Measurements from ENCODE around the gene LZTS3.

LZTS3 gene

GRCh38 chr20:3116341-3116740, 57.0 kb downstream of the LZTS3 start:
- Histone ChIP-seq H3K4me1 (ENCODE audit: control insufficient read depth, insufficient read depth, low read length) (peaks cover 3% of the 10 kb centered on the region; the same call in 1 of the 2 replicates), H3K9me3 (ENCODE audit: control insufficient read depth, insufficient read depth, low read depth, low read length) (no peaks in the 10 kb centered on the region), H3K9ac (ENCODE audit: low read length) (no peak overlapping the region), H3K27ac (ENCODE audit: low read depth, low read length) (no peak overlapping the region), H3K36me3 (ENCODE audit: control insufficient read depth, insufficient read depth, low read length) (peaks cover 8% of the 10 kb centered on the region), H3K4me3 (ENCODE audit: low read depth, low read length) (no peak overlapping the region), H3K27me3 (ENCODE audit: control insufficient read depth, insufficient read depth, low read length) (no peaks in the 10 kb centered on the region)

DNA sequence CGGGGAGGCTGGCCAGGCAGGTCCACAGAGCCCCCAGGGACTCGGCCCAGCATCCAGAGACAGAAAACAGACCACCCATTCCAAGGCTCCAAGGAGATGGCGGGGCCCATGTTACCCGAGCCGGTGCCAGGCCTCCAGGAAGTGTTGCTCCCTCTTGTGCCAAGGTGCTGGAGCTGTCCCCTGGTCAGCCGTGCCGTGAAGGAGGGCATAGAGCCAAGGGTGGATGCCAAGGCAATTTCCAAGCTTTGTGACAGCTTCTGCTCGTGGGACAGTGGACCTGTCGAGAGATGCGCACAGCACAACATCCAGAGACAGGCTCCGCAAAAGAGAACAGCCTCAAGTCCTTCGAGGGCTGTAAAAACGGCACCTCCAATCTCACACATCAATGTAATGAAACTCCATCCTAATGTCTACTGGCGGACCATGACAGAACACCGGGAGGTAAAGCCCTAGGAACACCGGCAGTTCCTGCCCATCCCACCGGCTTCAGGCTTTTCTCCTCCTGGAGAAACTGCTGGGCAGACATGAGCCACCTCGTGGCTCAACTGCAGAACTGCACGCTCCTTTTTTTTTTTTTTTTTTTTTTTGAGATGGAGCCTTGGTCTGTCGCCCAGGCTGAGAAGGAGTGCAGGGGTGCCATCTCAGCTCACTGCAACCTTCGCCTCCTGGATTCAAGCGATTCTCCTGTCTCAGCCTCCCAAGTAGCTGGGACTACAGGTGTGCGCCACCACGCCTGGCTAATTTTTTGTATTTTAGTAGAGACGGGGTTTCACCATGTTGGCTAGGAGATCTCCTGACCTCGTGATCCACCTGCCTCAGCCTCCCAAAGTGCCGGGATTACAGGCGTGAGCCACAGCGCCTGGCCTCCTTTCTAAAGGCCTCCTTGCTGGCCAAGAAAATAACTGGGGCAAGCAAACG, 57.9 kb downstream of the LZTS3 start:
- peaks cover 3% of the 10 kb centered on the region; the same call in 1 of the 2 replicates for H3K4me1 ChIP-seq (ENCODE audit: control insufficient read depth, insufficient read depth, low read length)
- H3K9ac ChIP-seq (ENCODE audit: low read length): no peak overlapping the region

More for the DNA sequence above, 57.9 kb downstream of the LZTS3 start:
- no peak overlapping the region for H3K4me3 ChIP-seq (ENCODE audit: low read depth, low read length)
- H3K36me3 ChIP-seq (ENCODE audit: control insufficient read depth, insufficient read depth, low read length): no peaks in the 10 kb centered on the region
- no peak overlapping the region for H3K27ac ChIP-seq (ENCODE audit: low read depth, low read length)
- no peaks in the 10 kb centered on the region for H3K27me3 ChIP-seq (ENCODE audit: control insufficient read depth, insufficient read depth, low read length)
- no peaks in the 10 kb centered on the region for H3K9me3 ChIP-seq (ENCODE audit: control insufficient read depth, insufficient read depth, low read depth, low read length)
